GM12878 (cell line): ENCODE data around the gene SGCB.

Source experiments
- BRCA1 ChIP-seq: IDR thresholded peaks from 2 replicates; pipeline ENCODE4 v1.6.1; 2011; ENCODE audit warnings: low read depth, low read length, improper control_type of control experiment
- CREB1 ChIP-seq: IDR thresholded peaks from 2 replicates; pipeline ENCODE4 v1.6.1; 2012; ENCODE audit warnings: low read depth, mild to moderate bottlenecking, inconsistent platforms
- EGR1 ChIP-seq, 2 experiments: IDR thresholded peaks; 1 replicate in 1 of 2; 2 replicates in 1 of 2; pipeline ENCODE4 v1.6.1; 2011 to 2012; ENCODE audit warnings: low read depth in 2 of 2, low read length in 2 of 2, borderline replicate concordance in 1 of 2, mild to moderate bottlenecking in 1 of 2, moderate library complexity in 1 of 2
- POLR2A ChIP-seq: IDR thresholded peaks from 2 replicates; pipeline ENCODE4 v1.6.1; 2011; ENCODE audit warnings: low read depth, mild to moderate bottlenecking, low read length
- TAF1 ChIP-seq: IDR thresholded peaks from 2 replicates; pipeline ENCODE4 v1.6.1; 2011; ENCODE audit warnings: mild to moderate bottlenecking, low read depth, low read length, borderline replicate concordance
- TF ChIP-seq, protein P1 (sequence below), 3 experiments: IDR thresholded peaks in 2 of 3; conservative IDR thresholded peaks in 1 of 3; 2 replicates each; pipeline ENCODE4 v1.5.1; 2011; ENCODE audit warnings: low read depth in 3 of 3, low read length in 3 of 3, mild to moderate bottlenecking in 3 of 3, control low read depth in 2 of 3, moderate library complexity in 2 of 3, inconsistent platforms in 1 of 3, mixed read lengths in 1 of 3; ENCODE audit not compliant: control insufficient read depth in 2 of 3, insufficient read depth in 1 of 3; ENCODE audit errors: extremely low read depth in 1 of 3

DNA sequence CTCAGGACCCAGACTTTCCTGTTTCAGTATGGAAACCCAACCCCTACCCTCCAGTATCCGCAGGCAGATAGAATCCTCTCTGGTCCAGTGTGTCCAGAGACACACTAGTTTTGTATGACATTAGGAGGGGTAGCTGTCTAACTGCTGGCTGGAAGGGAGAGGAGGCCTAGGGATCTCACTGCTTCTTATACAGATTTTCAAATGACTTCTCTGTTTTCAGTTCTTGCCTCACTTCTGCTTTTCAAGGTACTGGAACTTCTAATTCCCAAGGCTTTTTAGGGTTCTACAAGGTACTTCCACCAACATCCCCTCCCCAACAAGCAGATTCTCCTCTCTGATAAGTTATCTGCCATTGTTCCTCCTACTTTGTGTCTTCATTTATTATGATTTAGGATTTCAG, 6.1 kb downstream of the SGCB start:
- TF ChIP-seq BRCA1 (no peak), EGR1 (IDR thresholded peaks at IDR 0.05; ENCODE audit: borderline replicate concordance in 1 of 2, low read depth in 2 of 2, low read length in 2 of 2) (no peak), POLR2A (no peak), CREB1 (no peak), TAF1 (no peak)
- TF ChIP-seq, protein P1, sequence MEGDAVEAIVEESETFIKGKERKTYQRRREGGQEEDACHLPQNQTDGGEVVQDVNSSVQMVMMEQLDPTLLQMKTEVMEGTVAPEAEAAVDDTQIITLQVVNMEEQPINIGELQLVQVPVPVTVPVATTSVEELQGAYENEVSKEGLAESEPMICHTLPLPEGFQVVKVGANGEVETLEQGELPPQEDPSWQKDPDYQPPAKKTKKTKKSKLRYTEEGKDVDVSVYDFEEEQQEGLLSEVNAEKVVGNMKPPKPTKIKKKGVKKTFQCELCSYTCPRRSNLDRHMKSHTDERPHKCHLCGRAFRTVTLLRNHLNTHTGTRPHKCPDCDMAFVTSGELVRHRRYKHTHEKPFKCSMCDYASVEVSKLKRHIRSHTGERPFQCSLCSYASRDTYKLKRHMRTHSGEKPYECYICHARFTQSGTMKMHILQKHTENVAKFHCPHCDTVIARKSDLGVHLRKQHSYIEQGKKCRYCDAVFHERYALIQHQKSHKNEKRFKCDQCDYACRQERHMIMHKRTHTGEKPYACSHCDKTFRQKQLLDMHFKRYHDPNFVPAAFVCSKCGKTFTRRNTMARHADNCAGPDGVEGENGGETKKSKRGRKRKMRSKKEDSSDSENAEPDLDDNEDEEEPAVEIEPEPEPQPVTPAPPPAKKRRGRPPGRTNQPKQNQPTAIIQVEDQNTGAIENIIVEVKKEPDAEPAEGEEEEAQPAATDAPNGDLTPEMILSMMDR (IDR thresholded peaks at IDR 0.05 in 2 of 3, conservative IDR thresholded peaks at IDR 0.05 in 1 of 3; ENCODE audit: control insufficient read depth in 2 of 3, extremely low read depth in 1 of 3, insufficient read depth in 1 of 3, low read depth in 3 of 3, low read length in 3 of 3), result no peak
